A673 (cell line): ENCODE data around the gene UTP25. TPM values are rescaled to one million over a fixed set of nuclear protein-coding genes. Genes with fewer than 3 reads are reported as not detected.
"Not testable (repeated sequence)": the region's sequence is repeated elsewhere in the genome, so short reads cannot be mapped to it uniquely, and the experiment has no call there.

Experiments
- BruUV-seq: library from RNA; stranded (reverse); fragments of 400-500 nt; replicated peaks from 2 replicates; lab custom pipeline; 2021; lab: Mats Ljungman, UMichigan
- CTCF ChIA-PET: fragments of 300-600 bp; sonication (Branson Sonifier 250); formaldehyde crosslinking; loops from one replicate; lab custom pipeline; 2022; ENCODE audit warnings: antibody characterized with exemption; lab: Charles Lee
- POLR2A ChIA-PET: fragments of 300-600 bp; sonication (Branson Sonifier 250); formaldehyde crosslinking; loops from one replicate; lab custom pipeline; 2022; ENCODE audit warnings: antibody characterized with exemption; ENCODE audit not compliant: low non-redundant PET; lab: Charles Lee
- DNase-seq: peaks from one replicate; pipeline ENCODE4 v3.0.0-alpha.2; 2015; ENCODE audit warnings: low spot score
- H3K27ac ChIP-seq: fragments of 200-600 bp; sonication (generic); 2 replicates; pipeline ENCODE4 v1.5.1; 2016; ENCODE audit warnings: mixed run types, low read depth, mild to moderate bottlenecking, mixed read lengths, antibody characterized with exemption, low read length; ENCODE audit not compliant: poor library complexity, severe bottlenecking
- H3K27me3 ChIP-seq: fragments of 200-600 bp; sonication (generic); replicated peaks from 2 replicates; pipeline ENCODE4 v1.6.1; 2017; ENCODE audit warnings: mixed run types, low read depth, mild to moderate bottlenecking, mixed read lengths, antibody characterized with exemption, low read length; ENCODE audit not compliant: insufficient read depth, poor library complexity
- H3K36me3 ChIP-seq: fragments of 200-600 bp; sonication (generic); 2 replicates; pipeline ENCODE4 v1.6.1; 2016; ENCODE audit warnings: mixed run types, mild to moderate bottlenecking, mixed read lengths, antibody characterized with exemption, low read length; ENCODE audit not compliant: insufficient read depth, poor library complexity, severe bottlenecking
- H3K4me1 ChIP-seq: fragments of 200-600 bp; sonication (generic); 2 replicates; pipeline ENCODE4 v1.6.1; 2017; ENCODE audit warnings: mixed run types, mild to moderate bottlenecking, mixed read lengths, antibody characterized with exemption, low read length; ENCODE audit not compliant: insufficient read depth, poor library complexity, severe bottlenecking
- H3K4me3 ChIP-seq: fragments of 200-600 bp; sonication (generic); 2 replicates; pipeline ENCODE4 v1.5.1; 2016; ENCODE audit warnings: low read depth, mixed run types, mild to moderate bottlenecking, mixed read lengths, low read length; ENCODE audit not compliant: poor library complexity, severe bottlenecking
- H3K9me3 ChIP-seq: fragments of 200-600 bp; sonication (generic); 2 replicates; pipeline ENCODE4 v1.6.1; 2016; ENCODE audit warnings: mixed run types, low read depth, mild to moderate bottlenecking, mixed read lengths, antibody characterized with exemption, low read length; ENCODE audit not compliant: poor library complexity, severe bottlenecking
- CTCF ChIP-seq: fragments of 300-800, 200-600 bp; sonication (generic); conservative IDR thresholded peaks from 2 replicates; pipeline ENCODE4 v1.5.1; 2017; ENCODE audit warnings: low read depth, mild to moderate bottlenecking, antibody characterized with exemption, low read length, moderate library complexity, mixed read lengths
- EZH2 ChIP-seq: fragments of 200-600 bp; sonication (generic); IDR thresholded peaks from 2 replicates; pipeline ENCODE4 v1.6.1; 2017; ENCODE audit warnings: borderline replicate concordance, low read depth, mild to moderate bottlenecking, mixed read lengths, antibody characterized with exemption, low read length; ENCODE audit not compliant: poor library complexity, severe bottlenecking
- intact Hi-C: fragments of 100-400 bp; cut with micrococcal nuclease; formaldehyde crosslinking; loops from one replicate; pipeline ENCODE4 v1.10.0; 2022; ENCODE audit not compliant: unreplicated experiment
- total RNA-seq: library from RNA; stranded (reverse); gene quantifications from 2 replicates; pipeline ENCODE4 v1.2.3, GENCODE V29; 2021

UTP25 gene
- total RNA-seq, 1 experiment from 2014 or later = 11.5 TPM

- ChIA-PET CTCF (no interaction called here), POLR2A (no interaction called here)
- no peaks in the 10 kb centered on the region for H3K27me3 ChIP-seq
- H3K4me3 ChIP-seq = no peak overlapping the region
- no peak overlapping the region for H3K27ac ChIP-seq
- H3K36me3 ChIP-seq = no peaks in the 10 kb centered on the region
- BruUV-seq = no TSS peak
- no peaks in the 10 kb centered on the region for H3K9me3 ChIP-seq
- TF ChIP-seq CTCF (no peak), EZH2 (no peak)
- intact Hi-C loops = no loop called here
- peaks cover 5% of the 10 kb centered on the region for H3K4me1 ChIP-seq
- no peak for DNase-seq
Measured at GRCh38 chr1:209895709-209896108, 67.9 kb downstream of the UTP25 start.

GRCh38 chr1:209896346-209896745 lies 68.6 kb downstream of the UTP25 start:
- H3K4me1 ChIP-seq = peaks cover 2% of the 10 kb centered on the region
- H3K4me3 ChIP-seq = no peak overlapping the region
- ChIA-PET POLR2A (no interaction called here), CTCF (no interaction called here)
- H3K36me3 ChIP-seq = no peaks in the 10 kb centered on the region
- DNase-seq = no peak
- no peaks in the 10 kb centered on the region for H3K27me3 ChIP-seq
- no TSS peak for BruUV-seq
- H3K27ac ChIP-seq = no peak overlapping the region
- TF ChIP-seq EZH2 (no peak), CTCF (no peak)
- no peaks in the 10 kb centered on the region for H3K9me3 ChIP-seq
- intact Hi-C loops = no loop called here

GRCh38 chr1:209898271-209898670 lies 70.5 kb downstream of the UTP25 start:
- CTCF ChIA-PET, intact Hi-C loops, H3K27me3 ChIP-seq, H3K4me3 ChIP-seq, BruUV-seq, POLR2A ChIA-PET, DNase-seq, H3K36me3 ChIP-seq, H3K9me3 ChIP-seq, H3K27ac ChIP-seq: not testable (repeated sequence)
- peaks cover 18% of the 10 kb centered on the region for H3K4me1 ChIP-seq

GRCh38 chr1:209898851-209899250 lies 71.1 kb downstream of the UTP25 start:
- CTCF ChIA-PET, H3K27ac ChIP-seq, H3K36me3 ChIP-seq, POLR2A ChIA-PET, H3K4me3 ChIP-seq, H3K27me3 ChIP-seq, BruUV-seq, H3K9me3 ChIP-seq, DNase-seq, intact Hi-C loops: not testable (repeated sequence)
- peaks cover 18% of the 10 kb centered on the region for H3K4me1 ChIP-seq
